CD4-positive, alpha-beta T cell treated with Interleukin-4 for 1 hour (primary cell): ENCODE results near the gene TPCN2.
A peak's percentile ranks its signal among the peaks of the same experiment; 100 is the strongest.

Source experiments
- DNase-seq, 2 donors: peaks; one replicate each; pipeline ENCODE4 v3.0.0-alpha.2; 2020 to 2022

The TPCN2 gene

GRCh38 chr11:69039501-69039900 is 9.2 kb upstream of the TPCN2 start:
- no peak for DNase-seq

GRCh38 chr11:69040051-69040450 is 8.7 kb upstream of the TPCN2 start:
- no peak for DNase-seq

GRCh38 chr11:69040581-69041260 is 8.0 kb upstream of the TPCN2 start:
- DNase-seq, result no peak

- no peak for DNase-seq
Observed at GRCh38 chr11:69041516-69041915, 7.2 kb upstream of the TPCN2 start.

- DNase-seq, result peak in 1 of 2 donors; percentile 29
Observed at GRCh38 chr11:69044111-69045013, 4.4 kb upstream of the TPCN2 start.

GRCh38 chr11:69048031-69048693 is 570 bp upstream of the TPCN2 start:
- no peak for DNase-seq

GRCh38 chr11:69049490-69049867 is 747 bp downstream of the TPCN2 start:
- DNase-seq, result peak; percentile 26 to 43

- DNase-seq, result no peak
Observed at GRCh38 chr11:69050592-69051380, 2.1 kb downstream of the TPCN2 start.

GRCh38 chr11:69051381-69052342 is 2.9 kb downstream of the TPCN2 start:
- no peak for DNase-seq

GRCh38 chr11:69052343-69053168 is 3.8 kb downstream of the TPCN2 start:
- no peak for DNase-seq

GRCh38 chr11:69053169-69053477 is 4.4 kb downstream of the TPCN2 start:
- DNase-seq, result no peak

GRCh38 chr11:69053546-69054396 is 5.0 kb downstream of the TPCN2 start:
- no peak for DNase-seq

GRCh38 chr11:69054397-69055211 is 5.9 kb downstream of the TPCN2 start:
- DNase-seq, result no peak

GRCh38 chr11:69055212-69055586 is 6.5 kb downstream of the TPCN2 start:
- DNase-seq, result no peak

- peak; percentile 36 to 72 for DNase-seq
Observed at GRCh38 chr11:69055598-69056516, 7.1 kb downstream of the TPCN2 start.

- DNase-seq, result no peak
Observed at GRCh38 chr11:69057236-69057635, 8.5 kb downstream of the TPCN2 start.

- DNase-seq, result no peak
Observed at GRCh38 chr11:69057801-69058200, 9.1 kb downstream of the TPCN2 start.
